ENCODE measurements around the gene DDX28. TPM values are rescaled to one million over a fixed set of nuclear protein-coding genes. Genes with fewer than 3 reads are reported as not detected.

DDX28 gene
- total and polyA plus RNA-seq, 4 donors = 7.6 to 11.6 (median 8.4) TPM

DNA sequence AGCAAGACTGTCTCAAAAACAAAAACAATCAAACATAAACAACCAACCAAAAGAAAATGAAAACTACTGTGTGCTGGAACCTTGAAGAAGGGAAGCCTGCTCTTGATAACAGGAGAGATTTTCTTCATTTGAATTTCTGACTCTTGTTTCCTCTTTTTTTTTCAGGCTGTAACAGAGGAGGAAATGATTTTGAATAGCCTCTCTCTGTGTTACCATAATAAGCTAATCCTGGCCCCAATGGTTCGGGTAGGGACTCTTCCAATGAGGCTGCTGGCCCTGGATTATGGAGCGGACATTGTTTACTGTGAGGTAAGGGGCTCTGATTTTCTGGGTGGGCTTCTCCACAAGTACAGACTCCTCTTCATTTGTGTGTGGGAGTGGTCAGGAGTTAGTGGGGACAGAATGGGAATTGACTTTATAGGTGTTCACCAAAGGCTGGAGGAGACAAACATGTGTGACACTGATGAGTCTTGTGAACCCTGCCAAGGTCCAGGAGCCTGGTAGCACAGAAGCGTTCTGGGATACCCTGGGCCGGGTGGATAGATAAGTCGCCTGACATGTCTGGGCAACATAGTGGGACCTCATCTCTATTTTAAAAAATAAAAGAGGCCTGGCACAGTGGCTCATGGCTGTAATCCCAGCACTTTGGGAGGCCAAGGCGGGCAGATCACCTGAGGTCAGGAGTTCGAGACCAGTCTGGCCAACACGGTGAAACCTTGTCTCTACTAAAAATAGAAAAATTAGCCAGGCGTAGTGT, 15.0 kb upstream of the DDX28 start:
- DNase-seq (ENCODE audit: low spot score) = no peak
- H3K36me3 ChIP-seq (ENCODE audit: control insufficient read depth in 4 of 4, insufficient read depth in 3 of 4, low read depth in 1 of 4, low read length in 3 of 4) = peaks cover 0 to 4% (median 1%) of the 10 kb centered on the region in 4 donors
- H3K27ac ChIP-seq (ENCODE audit: low read depth in 1 of 2, low read length in 2 of 2) = no peak overlapping the region
- peaks cover 0 to 5% (median 2%) of the 10 kb centered on the region in 4 donors for H3K4me1 ChIP-seq (ENCODE audit: control insufficient read depth in 4 of 4, insufficient read depth in 4 of 4, low read length in 3 of 4)
- 86% methylated on average over 9 of the region's 9 CpGs for whole genome bisulfite sequencing
- no peak overlapping the region for H3K4me3 ChIP-seq (ENCODE audit: low read depth in 1 of 3, low read length in 3 of 3)
- H3K9me3 ChIP-seq (ENCODE audit: control insufficient read depth in 4 of 4, low read length in 3 of 4) = no peaks in the 10 kb centered on the region
- H3K27me3 ChIP-seq (ENCODE audit: control insufficient read depth in 4 of 4, insufficient read depth in 4 of 4, low read length in 3 of 4) = no peaks in the 10 kb centered on the region
- no peak for TF ChIP-seq HNF4G (IDR thresholded peaks at IDR 0.05)
- TF ChIP-seq TAF1 (conservative IDR thresholded peaks at IDR 0.05) = no peak
- TF ChIP-seq RAD21 (IDR thresholded peaks at IDR 0.05) = no peak
- H3K9ac ChIP-seq (ENCODE audit: low read depth in 1 of 2, low read length in 2 of 2) = no peak overlapping the region

DNA sequence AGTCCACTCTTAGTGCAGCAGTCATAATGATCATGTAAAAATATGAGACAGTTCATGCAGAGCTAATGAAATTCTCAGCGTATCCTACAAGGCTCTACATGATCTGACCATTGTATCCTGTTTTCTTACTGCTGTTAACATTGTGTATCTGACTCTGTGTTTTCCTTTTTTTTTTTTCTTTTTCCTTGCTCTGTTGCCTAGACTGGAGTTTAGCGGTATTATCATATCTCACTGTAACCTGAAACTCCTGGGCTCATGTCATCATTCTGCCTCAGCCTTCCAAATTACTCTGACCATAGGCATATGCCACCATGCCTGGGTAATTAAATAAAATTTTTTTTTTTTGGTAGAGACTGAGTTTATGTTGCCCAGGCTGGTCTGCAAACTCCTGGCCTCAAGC, 12.2 kb upstream of the DDX28 start:
- Histone ChIP-seq H3K27ac (ENCODE audit: low read depth in 1 of 2, low read length in 2 of 2) (no peak overlapping the region), H3K9ac (ENCODE audit: low read depth in 1 of 2, low read length in 2 of 2) (no peak overlapping the region), H3K9me3 (ENCODE audit: control insufficient read depth in 4 of 4, low read length in 3 of 4) (no peaks in the 10 kb centered on the region), H3K36me3 (ENCODE audit: control insufficient read depth in 4 of 4, insufficient read depth in 3 of 4, low read depth in 1 of 4, low read length in 3 of 4) (peaks cover 0 to 4% (median 1%) of the 10 kb centered on the region in 4 donors), H3K4me1 (ENCODE audit: control insufficient read depth in 4 of 4, insufficient read depth in 4 of 4, low read length in 3 of 4) (peaks cover 0 to under 1% (median under 1%) of the 10 kb centered on the region in 4 donors), H3K4me3 (ENCODE audit: low read depth in 1 of 3, low read length in 3 of 3) (no peak overlapping the region), H3K27me3 (ENCODE audit: control insufficient read depth in 4 of 4, insufficient read depth in 4 of 4, low read length in 3 of 4) (no peaks in the 10 kb centered on the region)
- TF ChIP-seq RAD21 (IDR thresholded peaks at IDR 0.05) (no peak), FOXA1 (IDR thresholded peaks at IDR 0.05) (no peak), TAF1 (conservative IDR thresholded peaks at IDR 0.05) (no peak), NR2F2 (IDR thresholded peaks at IDR 0.05) (no peak), GABPA (IDR thresholded peaks at IDR 0.05 in 1 of 2, conservative IDR thresholded peaks at IDR 0.05 in 1 of 2) (no peak), YY1 (IDR thresholded peaks at IDR 0.05) (no peak), HNF4A (conservative IDR thresholded peaks at IDR 0.05) (no peak), RXRA (IDR thresholded peaks at IDR 0.05) (no peak), JUND (IDR thresholded peaks at IDR 0.05) (no peak), SP1 (IDR thresholded peaks at IDR 0.05) (no peak), FOXA2 (IDR thresholded peaks at IDR 0.05) (no peak), EGR1 (IDR thresholded peaks at IDR 0.05; ENCODE audit: low read depth in 2 of 2) (no peak), HNF4G (IDR thresholded peaks at IDR 0.05) (no peak)
- TF ChIP-seq, protein P1, sequence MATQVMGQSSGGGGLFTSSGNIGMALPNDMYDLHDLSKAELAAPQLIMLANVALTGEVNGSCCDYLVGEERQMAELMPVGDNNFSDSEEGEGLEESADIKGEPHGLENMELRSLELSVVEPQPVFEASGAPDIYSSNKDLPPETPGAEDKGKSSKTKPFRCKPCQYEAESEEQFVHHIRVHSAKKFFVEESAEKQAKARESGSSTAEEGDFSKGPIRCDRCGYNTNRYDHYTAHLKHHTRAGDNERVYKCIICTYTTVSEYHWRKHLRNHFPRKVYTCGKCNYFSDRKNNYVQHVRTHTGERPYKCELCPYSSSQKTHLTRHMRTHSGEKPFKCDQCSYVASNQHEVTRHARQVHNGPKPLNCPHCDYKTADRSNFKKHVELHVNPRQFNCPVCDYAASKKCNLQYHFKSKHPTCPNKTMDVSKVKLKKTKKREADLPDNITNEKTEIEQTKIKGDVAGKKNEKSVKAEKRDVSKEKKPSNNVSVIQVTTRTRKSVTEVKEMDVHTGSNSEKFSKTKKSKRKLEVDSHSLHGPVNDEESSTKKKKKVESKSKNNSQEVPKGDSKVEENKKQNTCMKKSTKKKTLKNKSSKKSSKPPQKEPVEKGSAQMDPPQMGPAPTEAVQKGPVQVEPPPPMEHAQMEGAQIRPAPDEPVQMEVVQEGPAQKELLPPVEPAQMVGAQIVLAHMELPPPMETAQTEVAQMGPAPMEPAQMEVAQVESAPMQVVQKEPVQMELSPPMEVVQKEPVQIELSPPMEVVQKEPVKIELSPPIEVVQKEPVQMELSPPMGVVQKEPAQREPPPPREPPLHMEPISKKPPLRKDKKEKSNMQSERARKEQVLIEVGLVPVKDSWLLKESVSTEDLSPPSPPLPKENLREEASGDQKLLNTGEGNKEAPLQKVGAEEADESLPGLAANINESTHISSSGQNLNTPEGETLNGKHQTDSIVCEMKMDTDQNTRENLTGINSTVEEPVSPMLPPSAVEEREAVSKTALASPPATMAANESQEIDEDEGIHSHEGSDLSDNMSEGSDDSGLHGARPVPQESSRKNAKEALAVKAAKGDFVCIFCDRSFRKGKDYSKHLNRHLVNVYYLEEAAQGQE (IDR thresholded peaks at IDR 0.05) = no peak
- TF ChIP-seq, protein P2, sequence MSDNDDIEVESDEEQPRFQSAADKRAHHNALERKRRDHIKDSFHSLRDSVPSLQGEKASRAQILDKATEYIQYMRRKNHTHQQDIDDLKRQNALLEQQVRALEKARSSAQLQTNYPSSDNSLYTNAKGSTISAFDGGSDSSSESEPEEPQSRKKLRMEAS (IDR thresholded peaks at IDR 0.05) = no peak
- TF ChIP-seq, protein P3, sequence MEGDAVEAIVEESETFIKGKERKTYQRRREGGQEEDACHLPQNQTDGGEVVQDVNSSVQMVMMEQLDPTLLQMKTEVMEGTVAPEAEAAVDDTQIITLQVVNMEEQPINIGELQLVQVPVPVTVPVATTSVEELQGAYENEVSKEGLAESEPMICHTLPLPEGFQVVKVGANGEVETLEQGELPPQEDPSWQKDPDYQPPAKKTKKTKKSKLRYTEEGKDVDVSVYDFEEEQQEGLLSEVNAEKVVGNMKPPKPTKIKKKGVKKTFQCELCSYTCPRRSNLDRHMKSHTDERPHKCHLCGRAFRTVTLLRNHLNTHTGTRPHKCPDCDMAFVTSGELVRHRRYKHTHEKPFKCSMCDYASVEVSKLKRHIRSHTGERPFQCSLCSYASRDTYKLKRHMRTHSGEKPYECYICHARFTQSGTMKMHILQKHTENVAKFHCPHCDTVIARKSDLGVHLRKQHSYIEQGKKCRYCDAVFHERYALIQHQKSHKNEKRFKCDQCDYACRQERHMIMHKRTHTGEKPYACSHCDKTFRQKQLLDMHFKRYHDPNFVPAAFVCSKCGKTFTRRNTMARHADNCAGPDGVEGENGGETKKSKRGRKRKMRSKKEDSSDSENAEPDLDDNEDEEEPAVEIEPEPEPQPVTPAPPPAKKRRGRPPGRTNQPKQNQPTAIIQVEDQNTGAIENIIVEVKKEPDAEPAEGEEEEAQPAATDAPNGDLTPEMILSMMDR (IDR thresholded peaks at IDR 0.05; ENCODE audit: low read depth, low read length, missing input control) = no peak
- TF ChIP-seq, protein P4, sequence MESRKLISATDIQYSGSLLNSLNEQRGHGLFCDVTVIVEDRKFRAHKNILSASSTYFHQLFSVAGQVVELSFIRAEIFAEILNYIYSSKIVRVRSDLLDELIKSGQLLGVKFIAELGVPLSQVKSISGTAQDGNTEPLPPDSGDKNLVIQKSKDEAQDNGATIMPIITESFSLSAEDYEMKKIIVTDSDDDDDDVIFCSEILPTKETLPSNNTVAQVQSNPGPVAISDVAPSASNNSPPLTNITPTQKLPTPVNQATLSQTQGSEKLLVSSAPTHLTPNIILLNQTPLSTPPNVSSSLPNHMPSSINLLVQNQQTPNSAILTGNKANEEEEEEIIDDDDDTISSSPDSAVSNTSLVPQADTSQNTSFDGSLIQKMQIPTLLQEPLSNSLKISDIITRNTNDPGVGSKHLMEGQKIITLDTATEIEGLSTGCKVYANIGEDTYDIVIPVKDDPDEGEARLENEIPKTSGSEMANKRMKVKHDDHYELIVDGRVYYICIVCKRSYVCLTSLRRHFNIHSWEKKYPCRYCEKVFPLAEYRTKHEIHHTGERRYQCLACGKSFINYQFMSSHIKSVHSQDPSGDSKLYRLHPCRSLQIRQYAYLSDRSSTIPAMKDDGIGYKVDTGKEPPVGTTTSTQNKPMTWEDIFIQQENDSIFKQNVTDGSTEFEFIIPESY (IDR thresholded peaks at IDR 0.05) = no peak
- WGBS = 91% methylated on average over 2 of the region's 2 CpGs
- DNase-seq (ENCODE audit: low spot score) = no peak
